GM12864 (cell line): ENCODE data around the gene HAUS1.
"Not testable (repeated sequence)": the region's sequence is repeated elsewhere in the genome, so short reads cannot be mapped to it uniquely, and the experiment has no call there.

Experiments
- DNase-seq: peaks from one replicate; pipeline ENCODE4 v3.0.0-alpha.2; 2011; ENCODE audit warnings: low read depth
- H3K4me3 ChIP-seq: 2 replicates; pipeline ENCODE4 v1.5.1; 2011; ENCODE audit warnings: mild to moderate bottlenecking, low read depth, low read length, control low read depth
- TF ChIP-seq, protein P1 (sequence below): IDR thresholded peaks from 2 replicates; pipeline ENCODE4 v1.5.1; 2011; ENCODE audit warnings: low read depth, mild to moderate bottlenecking, moderate library complexity, low read length, control low read depth, inconsistent platforms; ENCODE audit errors: missing control alignments

The HAUS1 gene

DNA sequence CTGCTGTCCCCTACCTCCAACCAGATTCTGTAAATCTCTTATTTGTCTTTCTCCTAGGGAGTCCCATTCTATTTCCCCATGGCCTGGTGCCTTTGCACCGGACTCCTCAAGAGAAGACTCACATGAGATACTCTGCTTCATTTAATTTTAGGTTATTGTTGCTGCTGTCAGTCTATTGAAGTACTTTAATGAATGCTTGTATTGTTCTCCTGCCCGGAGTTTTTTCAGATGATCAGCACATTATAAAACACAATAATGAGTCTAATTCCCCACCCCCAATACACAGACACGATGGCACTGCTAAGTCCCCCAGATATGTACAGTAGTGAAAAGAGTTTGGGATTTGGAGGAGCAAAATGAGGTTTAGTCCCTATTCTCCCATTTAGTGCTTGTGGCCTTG, 58.9 kb downstream of the HAUS1 start:
- no peak for DNase-seq
- TF ChIP-seq, protein P1, sequence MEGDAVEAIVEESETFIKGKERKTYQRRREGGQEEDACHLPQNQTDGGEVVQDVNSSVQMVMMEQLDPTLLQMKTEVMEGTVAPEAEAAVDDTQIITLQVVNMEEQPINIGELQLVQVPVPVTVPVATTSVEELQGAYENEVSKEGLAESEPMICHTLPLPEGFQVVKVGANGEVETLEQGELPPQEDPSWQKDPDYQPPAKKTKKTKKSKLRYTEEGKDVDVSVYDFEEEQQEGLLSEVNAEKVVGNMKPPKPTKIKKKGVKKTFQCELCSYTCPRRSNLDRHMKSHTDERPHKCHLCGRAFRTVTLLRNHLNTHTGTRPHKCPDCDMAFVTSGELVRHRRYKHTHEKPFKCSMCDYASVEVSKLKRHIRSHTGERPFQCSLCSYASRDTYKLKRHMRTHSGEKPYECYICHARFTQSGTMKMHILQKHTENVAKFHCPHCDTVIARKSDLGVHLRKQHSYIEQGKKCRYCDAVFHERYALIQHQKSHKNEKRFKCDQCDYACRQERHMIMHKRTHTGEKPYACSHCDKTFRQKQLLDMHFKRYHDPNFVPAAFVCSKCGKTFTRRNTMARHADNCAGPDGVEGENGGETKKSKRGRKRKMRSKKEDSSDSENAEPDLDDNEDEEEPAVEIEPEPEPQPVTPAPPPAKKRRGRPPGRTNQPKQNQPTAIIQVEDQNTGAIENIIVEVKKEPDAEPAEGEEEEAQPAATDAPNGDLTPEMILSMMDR: no peak
- H3K4me3 ChIP-seq: no peak overlapping the region

DNA sequence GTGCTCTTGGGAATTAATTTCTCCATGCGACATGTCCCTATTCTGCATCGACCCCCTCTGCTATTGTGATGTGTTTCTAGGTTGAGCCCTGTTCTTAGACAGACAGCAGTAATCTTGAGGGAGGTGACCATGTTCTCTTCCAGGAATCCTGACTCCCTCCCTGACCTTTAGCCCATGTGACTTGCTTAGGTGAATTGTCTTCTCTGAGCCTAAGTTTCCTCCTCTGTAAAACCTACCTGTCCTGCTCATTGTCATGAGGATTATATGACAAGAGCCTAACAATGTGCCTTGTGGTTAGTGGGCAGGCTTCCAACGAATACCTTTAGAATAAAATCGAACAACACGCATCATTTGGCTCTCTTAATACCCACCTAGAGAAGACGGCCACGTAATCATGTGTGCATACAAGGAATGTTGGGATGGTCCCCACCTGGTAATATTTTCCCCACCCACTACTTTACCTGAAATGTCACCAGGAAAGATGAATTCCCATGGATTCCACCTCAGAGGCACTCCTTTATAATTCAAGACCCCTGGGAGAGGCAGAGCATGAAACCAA, 59.8 kb downstream of the HAUS1 start:
- DNase-seq: no peak
- TF ChIP-seq, protein P1: no peak
- no peak overlapping the region for H3K4me3 ChIP-seq

DNA sequence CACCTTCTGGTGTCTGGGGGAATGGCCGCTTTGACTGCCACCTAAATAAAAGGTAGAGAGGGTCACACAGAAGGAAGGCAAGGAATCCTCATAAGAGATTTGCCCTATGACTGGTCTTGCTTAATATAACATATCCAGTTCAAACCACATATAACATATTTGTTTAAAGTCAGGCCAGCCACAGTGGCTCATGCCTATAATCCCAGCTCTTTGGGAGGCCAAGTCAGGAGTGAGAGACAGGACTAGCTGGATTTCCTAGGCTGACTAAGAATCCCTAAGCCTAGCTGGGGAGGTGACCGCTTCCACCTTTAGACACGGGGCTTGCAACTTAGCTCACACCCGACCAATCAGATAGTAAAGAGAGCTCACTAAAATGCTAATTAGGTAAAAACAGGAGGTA, 60.3 kb downstream of the HAUS1 start:
- DNase-seq: not testable (repeated sequence)

DNA sequence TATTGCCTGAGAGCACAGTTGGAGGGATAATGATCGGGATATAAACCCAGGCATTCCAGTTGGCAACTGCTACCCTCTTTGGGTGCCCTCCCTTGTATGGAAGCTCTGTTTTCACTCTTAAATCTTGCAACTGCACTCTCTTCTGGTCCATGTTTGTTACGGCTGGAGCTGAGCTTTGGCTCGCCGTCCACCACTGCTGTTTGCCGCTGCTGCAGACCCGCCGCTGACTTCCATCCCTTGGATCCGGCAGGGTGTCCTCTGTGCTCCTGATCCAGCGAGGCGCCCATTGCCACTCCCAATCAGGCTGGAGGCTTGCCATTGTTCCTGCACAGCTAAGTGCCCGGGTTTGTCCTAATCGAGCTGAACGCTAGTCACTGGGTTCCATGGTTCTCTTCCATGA, 60.7 kb downstream of the HAUS1 start:
- no peak overlapping the region for H3K4me3 ChIP-seq
- no peak for DNase-seq
- TF ChIP-seq, protein P1: no peak

More for the DNA sequence above, 60.3 kb downstream of the HAUS1 start:
- not testable (repeated sequence) for H3K4me3 ChIP-seq

DNA sequence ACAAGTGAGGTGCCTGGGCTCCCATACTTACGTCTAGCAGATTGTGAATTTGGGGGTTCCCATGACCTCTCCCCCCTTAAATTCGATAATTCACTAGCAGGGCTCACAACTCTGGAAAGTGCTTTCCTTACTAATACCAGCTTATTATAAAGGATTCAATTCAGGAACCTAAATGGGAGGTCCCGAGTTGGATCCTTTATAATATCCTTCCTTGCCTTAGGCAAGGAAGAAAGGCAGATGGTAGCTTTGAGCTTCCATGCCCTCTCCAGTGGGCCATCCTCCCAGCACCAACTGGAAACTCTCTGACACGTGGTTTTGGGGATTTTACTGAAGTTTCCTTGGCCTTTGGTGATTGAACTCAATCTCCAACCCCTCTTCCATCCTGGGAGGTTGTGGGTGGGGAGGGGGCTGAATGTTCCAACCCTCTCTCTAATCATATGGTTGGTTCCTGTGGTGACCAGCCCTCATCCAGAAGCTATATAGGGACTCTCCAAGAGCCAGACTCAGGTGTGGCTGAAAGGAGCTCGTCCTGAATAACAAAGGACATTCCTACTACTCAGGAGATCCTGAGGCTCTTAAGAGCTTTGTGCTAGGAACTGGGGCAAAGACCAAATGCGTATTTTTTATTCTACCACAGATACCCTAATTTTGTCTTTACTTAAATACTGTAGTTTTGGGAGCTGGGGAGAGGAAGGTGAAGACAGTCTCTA, 62.2 kb downstream of the HAUS1 start:
- DNase-seq: no peak
- TF ChIP-seq, protein P1: no peak
- H3K4me3 ChIP-seq: no peak overlapping the region

DNA sequence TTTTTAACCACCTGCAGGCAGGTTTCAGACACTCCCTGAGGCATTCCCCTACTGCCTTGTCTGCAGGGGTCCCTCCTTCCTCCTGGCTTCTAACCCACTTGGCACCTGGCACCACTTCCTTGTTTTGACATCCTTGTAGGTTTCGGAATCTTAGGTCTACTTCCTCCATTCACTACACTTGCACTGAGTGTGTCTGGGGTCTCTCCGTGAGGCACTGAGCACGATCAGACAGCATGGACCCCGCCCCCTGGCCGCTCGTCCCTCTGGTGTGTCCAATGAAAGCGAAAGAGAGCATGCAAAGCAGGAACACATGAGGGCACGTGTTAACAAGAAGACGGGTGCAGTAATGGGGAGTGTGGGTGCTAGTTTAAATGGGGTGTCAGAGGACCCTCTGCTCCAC, 63.8 kb downstream of the HAUS1 start:
- H3K4me3 ChIP-seq: peak overlapping the region; percentile 40
- peak; percentile 78 for DNase-seq
- TF ChIP-seq, protein P1: no peak

DNA sequence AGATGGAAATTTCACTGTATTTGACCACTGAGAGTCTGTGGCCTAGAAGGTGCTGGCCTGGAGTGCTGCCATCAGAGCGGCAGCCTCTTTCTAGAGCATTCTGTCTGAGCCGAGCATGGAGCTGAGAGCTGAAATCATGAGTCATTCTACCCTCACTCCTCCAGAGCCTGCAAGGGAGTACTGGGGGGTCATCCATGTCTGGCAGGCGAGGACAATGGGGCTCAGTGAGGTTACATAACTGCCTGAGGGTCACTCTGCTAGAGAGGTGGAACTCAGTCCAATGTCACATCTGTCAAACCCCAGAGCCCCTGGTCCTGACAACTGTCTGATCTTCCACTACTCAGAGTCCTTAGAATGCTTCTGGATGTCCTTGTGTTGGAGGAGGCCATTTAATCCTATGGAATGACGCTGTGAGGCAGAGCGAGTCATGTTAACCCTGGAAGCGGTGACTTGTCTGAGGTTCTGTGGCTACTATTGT, 65.3 kb downstream of the HAUS1 start:
- no peak overlapping the region for H3K4me3 ChIP-seq
- DNase-seq: no peak
- TF ChIP-seq, protein P1: no peak
